Stomach (tissue), 9 donors: ENCODE data around the gene SPOUT1. TPM values are rescaled to one million over a fixed set of nuclear protein-coding genes. Genes with fewer than 3 reads are reported as not detected.
"Not testable (repeated sequence)": the region's sequence is repeated elsewhere in the genome, so short reads cannot be mapped to it uniquely, and the experiment has no call there.

ENCODE experiments used
- DNase-seq, 2 donors: peaks; one replicate each; pipeline versions ENCODE4 v3.0.0 to v3.0.0-alpha.2; 2013 to 2019
- H3K27ac ChIP-seq, 5 donors: fragments of 200-600 bp in 4 of 5; sonication (generic) in 4 of 5; one replicate each; pipeline ENCODE4 v1.5.1; 2013 to 2019; ENCODE audit warnings: mild to moderate bottlenecking in 1 of 5, moderate library complexity in 1 of 5
- H3K27me3 ChIP-seq, 3 donors: fragments of 200-600 bp; sonication (generic); one replicate each; pipeline ENCODE4 v1.5.1; 2017 to 2019; ENCODE audit warnings: mixed run types in 1 of 3
- H3K36me3 ChIP-seq, 4 donors: fragments of 200-600 bp; sonication (generic); 1 replicate in 3 of 4; 2 replicates in 1 of 4; pipeline ENCODE4 v1.5.1; 2016 to 2019
- H3K4me1 ChIP-seq, 4 donors: fragments of 200-600 bp; sonication (generic); one replicate each; pipeline ENCODE4 v1.5.1; 2016 to 2019
- H3K4me3 ChIP-seq, 4 donors: fragments of 200-600 bp; sonication (generic) in 3 of 4; one replicate each; pipeline ENCODE4 v1.5.1; 2016 to 2019; ENCODE audit warnings: mild to moderate bottlenecking in 1 of 4
- H3K9me3 ChIP-seq, 4 donors: fragments of 200-600 bp; sonication (generic); one replicate each; pipeline ENCODE4 v1.5.1; 2016 to 2019
- EP300 ChIP-seq: sonication (generic); formaldehyde crosslinking; IDR thresholded peaks from one replicate; pipeline ENCODE4 v1.6.1; 2017; ENCODE audit warnings: antibody characterized with exemption
- POLR2A ChIP-seq, 4 donors: fragments of 450-650 bp; IDR thresholded peaks; one replicate each; pipeline ENCODE4 v1.6.1; 2016; ENCODE audit warnings: antibody characterized with exemption in 4 of 4, control low read depth in 2 of 4, mild to moderate bottlenecking in 1 of 4, moderate library complexity in 1 of 4
- POLR2AphosphoS5 ChIP-seq, 3 donors: sonication (generic); formaldehyde crosslinking; IDR thresholded peaks; one replicate each; pipeline ENCODE4 v1.6.1; 2016; ENCODE audit warnings: antibody characterized with exemption in 3 of 3
- WGBS, 5 donors: extraction: QIAGEN DNeasy Blood & Tissue Kit in 3 of 5; methylation state at CpG; one replicate each; pipeline versions ENCODE4 v1.1.5 to v1.1.7; 2013 to 2018; 5-methylcytosine and 5-hydroxymethylcytosine counted together
- intact Hi-C: fragments of 100-400 bp; cut with DNase I; formaldehyde crosslinking; loops from one replicate; pipeline ENCODE4 v1.15.1; 2023; ENCODE audit warnings: low total_unique reads
- polyA plus RNA-seq, 3 donors: library from polyadenylated mRNA; stranded (reverse); fragments of 200-250 nt; gene quantifications; one replicate each; pipeline ENCODE4 v1.2.3, GENCODE V29; 2013
- total RNA-seq, 5 donors: library from RNA; depleted of rRNA; stranded (reverse); fragments of >200 nt; gene quantifications; one replicate each; pipeline versions ENCODE4 v1.1.0 to v1.2.3, GENCODE V29; 2014 to 2016
- TF ChIP-seq, protein P1 (sequence below), 7 experiments: fragments of 450-650 bp in 4 of 7; fragments of 200-600 bp in 3 of 7; sonication (generic) in 3 of 7; IDR thresholded peaks; one replicate each; pipeline ENCODE4 v1.5.1; 2016 to 2019; ENCODE audit warnings: antibody characterized with exemption in 7 of 7, control low read depth in 2 of 7, mild to moderate bottlenecking in 1 of 7
- donor health status: healthy with polysubstance abuse.
- donor health status: Bipolar disorder and iron deficiency.
- donor health status: healthy.

The SPOUT1 gene
- total and polyA plus RNA-seq, 8 donors = 11.1 to 104 (median 18.7) TPM

- peaks cover 0 to 29% (median 12%) of the 10 kb centered on the region in 4 donors for H3K36me3 ChIP-seq
- TF ChIP-seq, protein P1, sequence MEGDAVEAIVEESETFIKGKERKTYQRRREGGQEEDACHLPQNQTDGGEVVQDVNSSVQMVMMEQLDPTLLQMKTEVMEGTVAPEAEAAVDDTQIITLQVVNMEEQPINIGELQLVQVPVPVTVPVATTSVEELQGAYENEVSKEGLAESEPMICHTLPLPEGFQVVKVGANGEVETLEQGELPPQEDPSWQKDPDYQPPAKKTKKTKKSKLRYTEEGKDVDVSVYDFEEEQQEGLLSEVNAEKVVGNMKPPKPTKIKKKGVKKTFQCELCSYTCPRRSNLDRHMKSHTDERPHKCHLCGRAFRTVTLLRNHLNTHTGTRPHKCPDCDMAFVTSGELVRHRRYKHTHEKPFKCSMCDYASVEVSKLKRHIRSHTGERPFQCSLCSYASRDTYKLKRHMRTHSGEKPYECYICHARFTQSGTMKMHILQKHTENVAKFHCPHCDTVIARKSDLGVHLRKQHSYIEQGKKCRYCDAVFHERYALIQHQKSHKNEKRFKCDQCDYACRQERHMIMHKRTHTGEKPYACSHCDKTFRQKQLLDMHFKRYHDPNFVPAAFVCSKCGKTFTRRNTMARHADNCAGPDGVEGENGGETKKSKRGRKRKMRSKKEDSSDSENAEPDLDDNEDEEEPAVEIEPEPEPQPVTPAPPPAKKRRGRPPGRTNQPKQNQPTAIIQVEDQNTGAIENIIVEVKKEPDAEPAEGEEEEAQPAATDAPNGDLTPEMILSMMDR (IDR thresholded peaks at IDR 0.05) = no peak
- TF ChIP-seq EP300 = no peak
- intact Hi-C loops = no loop called here
- H3K27me3 ChIP-seq = no peaks in the 10 kb centered on the region
- DNase-seq = no peak
- H3K4me1 ChIP-seq = peaks cover 4 to 12% (median 11%) of the 10 kb centered on the region in 4 donors
- no peak overlapping the region for H3K4me3 ChIP-seq
- H3K9me3 ChIP-seq = peaks cover 0 to under 1% (median 0%) of the 10 kb centered on the region in 4 donors
- WGBS, 5 donors = 52 to 76% (median 63%) methylated on average over 8 to 13 of the region's 13 CpGs
- H3K27ac ChIP-seq = no peak overlapping the region
These were observed 15.8 kb upstream of the SPOUT1 start for GRCh38 chr9:128845186-128845931.

DNA sequence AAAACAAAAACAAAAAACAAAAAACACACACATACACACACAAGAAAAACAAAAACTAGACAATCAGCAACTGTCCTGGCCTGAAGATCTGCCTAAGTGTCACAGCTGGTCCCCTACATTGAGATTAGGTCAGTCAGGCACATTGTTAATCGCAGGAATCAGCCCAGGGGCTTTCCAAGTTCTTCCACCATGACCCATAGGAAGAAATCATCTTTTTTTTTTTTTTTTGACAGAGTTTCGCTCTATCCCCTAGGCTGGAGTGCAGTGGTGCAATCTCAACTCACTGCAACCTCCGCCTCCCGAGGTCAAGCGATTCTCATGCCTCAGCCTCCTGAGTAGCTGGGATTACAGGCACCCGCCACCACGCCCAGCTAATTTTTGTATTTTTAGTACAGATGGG, 13.6 kb upstream of the SPOUT1 start:
- intact Hi-C loops, H3K27ac ChIP-seq, H3K4me3 ChIP-seq, H3K27me3 ChIP-seq, H3K9me3 ChIP-seq, DNase-seq: not testable (repeated sequence)
- 93 to 98% (median 97%) methylated on average over 7 of the region's 7 CpGs for WGBS, 5 donors
- peaks cover 4 to 12% (median 11%) of the 10 kb centered on the region in 4 donors for H3K4me1 ChIP-seq
- peaks cover 0 to 37% (median 13%) of the 10 kb centered on the region in 4 donors for H3K36me3 ChIP-seq

DNA sequence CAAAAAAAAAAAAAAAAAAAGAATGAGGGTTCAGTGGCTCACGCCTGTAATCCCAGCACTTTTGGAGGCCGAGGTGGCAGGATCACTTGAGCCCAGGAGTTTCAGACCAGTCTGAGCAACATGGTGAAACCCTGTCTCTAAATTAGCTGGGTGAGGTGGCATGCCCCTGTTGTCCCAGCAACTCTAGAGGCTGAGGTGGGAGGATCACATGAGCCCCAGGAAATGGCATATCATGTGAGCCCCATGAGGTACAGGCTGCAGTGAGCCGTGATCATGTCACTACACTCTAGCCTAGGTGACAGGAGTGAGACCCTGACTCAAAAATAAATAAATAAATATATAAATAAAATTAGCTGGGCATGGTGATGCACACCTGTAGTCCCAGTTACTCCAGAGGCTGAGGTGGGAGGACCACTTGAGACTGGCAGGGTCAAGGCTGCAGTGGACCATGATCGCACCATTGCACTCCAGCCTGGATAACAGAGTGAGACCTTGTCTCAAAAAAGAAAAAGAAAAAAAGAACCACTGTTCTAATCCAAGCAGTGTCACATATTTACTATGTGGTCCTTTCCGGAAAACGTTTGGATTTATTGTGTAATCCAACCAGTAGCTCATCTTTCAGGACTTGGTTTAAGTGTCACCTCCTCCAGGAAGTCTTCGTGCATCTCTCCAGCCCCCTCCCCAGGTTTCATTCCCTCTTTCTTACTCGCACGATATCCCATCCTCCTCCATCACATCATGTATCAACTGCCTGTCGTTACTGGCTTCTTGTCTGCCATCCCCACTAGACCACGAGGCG, 12.3 kb upstream of the SPOUT1 start:
- 89 to 93% (median 91%) methylated on average over 12 of the region's 12 CpGs for whole genome bisulfite sequencing, 5 donors
- Histone ChIP-seq H3K27me3 (no peaks in the 10 kb centered on the region), H3K9me3 (no peaks in the 10 kb centered on the region), H3K36me3 (peaks cover 0 to 48% (median 15%) of the 10 kb centered on the region in 4 donors), H3K4me3 (no peak overlapping the region), H3K27ac (no peak overlapping the region), H3K4me1 (peaks cover 4 to 12% (median 11%) of the 10 kb centered on the region in 4 donors)
- intact Hi-C loops = no loop called here
- TF ChIP-seq POLR2A (IDR thresholded peaks at IDR 0.05) = no peak
- TF ChIP-seq POLR2AphosphoS5 (IDR thresholded peaks at IDR 0.05) = no peak
- no peak for TF ChIP-seq EP300
- TF ChIP-seq, protein P1 (IDR thresholded peaks at IDR 0.05) = no peak
- DNase-seq = no peak

GRCh38 chr9:128840524-128840923, 10.9 kb upstream of the SPOUT1 start:
- H3K27me3 ChIP-seq = no peaks in the 10 kb centered on the region
- peaks cover 0 to 53% (median 19%) of the 10 kb centered on the region in 4 donors for H3K36me3 ChIP-seq
- no peak overlapping the region for H3K4me3 ChIP-seq

More at GRCh38 chr9:128840524-128840923, 10.9 kb upstream of the SPOUT1 start:
- intact Hi-C loops = no loop called here
- no peak for TF ChIP-seq POLR2A (IDR thresholded peaks at IDR 0.05)
- no peak for TF ChIP-seq EP300
- TF ChIP-seq, protein P1 (IDR thresholded peaks at IDR 0.05) = no peak
- no peak for TF ChIP-seq POLR2AphosphoS5 (IDR thresholded peaks at IDR 0.05)
- Histone ChIP-seq H3K9me3 (no peaks in the 10 kb centered on the region), H3K4me1 (peaks cover 0 to 6% (median 3%) of the 10 kb centered on the region in 4 donors), H3K27ac (no peak overlapping the region)
- no peak for DNase-seq
- 95 to 100% (median 100%) methylated on average over 1 of the region's 1 CpG for WGBS, 5 donors
